HG02973 (cell line): ENCODE measurements around the gene GRIA4.
"Not testable (repeated sequence)": the region's sequence is repeated elsewhere in the genome, so short reads cannot be mapped to it uniquely, and the experiment has no call there.

Experiments
- ATAC-seq: cut with Tn5 transposase; IDR thresholded peaks from one replicate; pipeline ENCODE4 v1.9.1; 2021; ENCODE audit warnings: moderate library complexity; ENCODE audit not compliant: unreplicated experiment

The GRIA4 gene

DNA sequence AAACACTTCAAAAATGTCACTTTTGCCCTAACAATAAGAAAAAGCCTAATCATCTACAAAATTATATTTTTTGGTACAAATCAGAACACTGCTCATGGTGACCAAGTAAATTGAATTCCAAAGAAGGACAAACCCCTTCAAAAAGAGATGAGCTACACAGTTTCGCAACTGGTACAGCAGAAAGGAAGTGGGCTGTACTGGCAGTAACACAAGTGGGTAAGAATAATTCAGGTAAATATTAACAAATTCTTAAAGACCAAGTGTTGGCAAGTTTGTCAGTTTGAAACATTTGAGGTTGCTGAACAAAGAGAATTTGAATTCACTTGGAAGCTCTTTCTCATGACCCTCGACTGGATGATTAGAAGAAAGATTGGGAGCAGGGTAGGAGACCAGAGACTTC, 376.7 kb downstream of the GRIA4 start:
- no peak for ATAC-seq

DNA sequence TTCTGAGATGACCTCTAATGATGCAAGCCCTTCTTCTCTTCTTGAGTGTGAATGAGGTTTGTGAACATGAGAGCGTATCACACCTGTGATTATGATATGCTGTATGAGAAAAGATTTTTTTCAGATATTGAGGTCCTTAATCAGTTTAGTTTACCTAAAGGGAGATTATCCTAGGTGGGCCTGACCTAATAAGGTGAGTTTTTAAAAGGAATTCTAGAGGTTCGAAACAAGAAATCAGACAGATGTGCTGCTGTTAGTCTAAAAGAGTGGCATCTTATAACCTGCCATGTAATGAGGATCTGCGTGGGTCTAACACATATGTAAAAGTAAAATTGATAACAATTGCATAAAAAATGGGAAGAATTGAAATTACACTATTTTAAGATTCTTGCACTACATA, 378.3 kb downstream of the GRIA4 start:
- no peak for ATAC-seq

DNA sequence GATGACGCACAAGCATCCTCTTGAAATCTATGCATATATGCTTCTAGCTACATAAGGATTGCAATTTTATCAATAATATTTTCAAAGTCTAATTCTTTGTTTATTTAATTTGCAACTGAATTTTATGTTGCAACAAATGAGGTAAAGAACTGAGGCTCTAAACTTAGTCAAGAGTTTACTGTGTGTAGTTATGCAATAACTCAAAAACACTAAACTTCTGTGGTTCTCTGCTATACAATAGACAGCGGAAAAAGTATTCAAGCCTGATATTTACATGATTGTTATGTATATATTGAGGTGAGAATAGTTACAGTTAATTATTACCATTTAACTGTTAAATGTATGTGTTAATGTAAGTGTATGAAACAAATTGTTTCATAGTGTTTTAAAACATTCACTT, 379.3 kb downstream of the GRIA4 start:
- no peak for ATAC-seq

DNA sequence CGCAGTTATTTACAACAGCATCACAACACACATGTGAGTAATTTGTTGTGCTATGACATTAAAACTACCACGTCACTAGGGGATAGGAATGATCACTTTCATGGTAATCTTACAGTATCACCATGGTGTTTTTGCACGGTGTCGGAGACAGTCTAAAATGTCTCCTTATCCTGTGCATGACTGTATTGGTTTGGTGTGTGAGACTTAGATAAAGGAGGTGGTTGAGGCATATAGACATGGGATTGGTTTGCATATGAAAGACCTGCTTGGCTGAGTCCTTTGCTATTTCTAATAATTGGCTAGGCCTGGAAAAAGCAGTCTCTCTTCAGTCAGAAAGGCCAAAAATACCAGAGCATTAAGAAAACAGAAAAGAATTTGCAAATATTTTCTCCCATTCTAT, 382.0 kb downstream of the GRIA4 start:
- no peak for ATAC-seq

DNA sequence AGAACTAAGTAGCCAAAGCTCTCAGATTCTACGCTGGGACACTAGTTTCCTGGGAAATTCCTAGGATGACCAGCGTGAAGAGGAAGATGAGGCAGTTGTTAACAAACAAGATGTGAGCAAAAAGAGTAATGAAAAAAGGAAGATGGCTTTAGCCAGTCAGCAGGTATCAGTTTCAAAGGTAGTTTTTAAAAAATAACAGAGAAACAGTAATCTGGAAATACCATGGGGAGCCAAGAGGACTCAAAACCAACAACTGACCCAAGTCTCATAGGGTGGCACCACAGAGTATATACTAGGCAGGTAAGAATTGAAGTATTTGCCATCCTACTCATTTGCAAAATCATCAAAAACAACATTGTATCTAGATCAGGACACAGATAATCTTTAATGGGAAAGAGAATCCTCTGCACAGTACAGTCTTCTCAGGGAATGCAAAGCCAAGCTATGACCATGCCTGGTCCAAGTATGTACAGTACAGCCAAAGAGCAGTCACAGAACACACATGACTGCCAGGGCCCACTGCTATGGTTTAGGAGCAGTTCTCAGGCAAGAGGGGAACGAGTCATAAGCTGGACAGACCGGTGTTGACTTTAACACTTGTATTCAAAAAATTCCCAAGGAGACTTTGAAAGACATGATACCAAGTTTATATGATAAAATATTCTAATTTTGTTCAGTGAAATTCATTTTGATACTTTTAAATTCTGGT, 391.6 kb downstream of the GRIA4 start:
- ATAC-seq, result peak; percentile 33

DNA sequence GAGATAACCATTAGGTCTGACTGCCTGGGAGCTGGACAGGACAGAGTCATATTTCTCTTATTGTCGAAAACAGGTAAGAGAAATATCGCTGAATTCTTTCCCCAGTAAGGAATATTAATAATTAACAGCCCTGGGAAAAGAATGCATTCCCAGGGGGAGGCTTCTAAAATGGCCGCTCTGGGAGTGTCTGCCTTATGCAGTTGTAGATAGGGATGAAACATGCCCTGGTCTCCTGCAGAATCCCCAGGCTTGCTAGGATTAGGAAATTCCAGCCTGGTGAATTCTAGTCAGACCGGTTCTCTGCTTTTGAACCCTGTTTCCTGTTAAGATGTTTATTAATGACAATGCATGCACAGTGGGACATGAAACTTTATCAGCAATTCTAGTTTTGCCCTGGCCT, 393.2 kb downstream of the GRIA4 start:
- not testable (repeated sequence) for ATAC-seq

DNA sequence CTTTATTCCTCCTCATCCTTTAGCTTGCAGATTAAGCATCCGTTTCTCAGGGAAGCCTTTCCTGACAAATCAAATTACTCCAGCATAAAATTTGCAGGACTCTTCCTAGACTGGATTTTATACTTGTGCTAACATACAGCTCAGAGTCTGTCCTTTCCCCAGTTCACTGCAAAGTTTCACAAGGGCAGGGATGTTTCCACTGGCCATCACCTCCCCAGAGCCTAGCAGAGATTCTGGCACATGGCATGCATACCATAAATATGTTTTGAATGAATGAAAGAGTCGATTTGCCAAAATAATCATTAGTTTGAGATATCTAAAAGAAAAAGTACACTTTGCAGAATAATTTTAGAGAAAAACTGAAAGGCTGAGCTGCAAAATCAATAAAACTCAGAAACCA, 401.6 kb downstream of the GRIA4 start:
- no peak for ATAC-seq

DNA sequence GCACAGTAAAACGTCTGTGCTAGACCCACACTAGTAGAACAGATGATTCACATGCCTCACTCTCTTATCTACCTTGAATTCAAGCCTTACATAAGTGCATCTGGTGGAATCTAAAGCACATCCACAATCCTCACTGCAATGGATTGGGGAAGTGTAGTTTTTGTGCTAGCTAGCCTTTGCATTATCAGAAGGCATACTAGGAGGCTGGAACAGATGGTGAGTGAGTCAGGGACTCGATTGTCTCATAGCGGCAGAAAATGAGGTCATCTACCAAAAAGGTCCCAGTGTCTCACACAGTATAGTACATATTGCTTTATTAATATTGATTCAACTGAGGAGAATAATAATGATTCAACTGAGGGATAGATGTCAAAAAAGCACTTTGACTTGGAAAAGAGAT, 402.9 kb downstream of the GRIA4 start:
- no peak for ATAC-seq

DNA sequence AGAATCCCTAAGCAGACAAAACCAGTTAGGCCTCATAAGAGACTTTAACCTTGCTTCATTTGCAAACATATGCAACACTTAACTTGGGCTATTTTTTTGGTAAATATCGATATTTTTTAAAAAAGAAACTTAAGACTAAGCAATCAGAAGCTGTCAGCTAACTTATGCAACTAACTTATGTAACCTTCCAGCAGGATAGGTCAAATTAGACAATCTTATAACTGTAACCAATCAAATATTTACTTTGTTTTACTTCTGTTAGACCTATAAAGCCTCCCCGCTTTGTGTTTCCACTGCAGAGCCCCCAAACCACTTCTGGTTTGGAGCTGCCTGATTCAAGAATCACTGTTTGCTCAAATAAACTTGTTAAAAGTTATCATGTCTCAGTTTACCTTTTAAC, 404.2 kb downstream of the GRIA4 start:
- no peak for ATAC-seq

DNA sequence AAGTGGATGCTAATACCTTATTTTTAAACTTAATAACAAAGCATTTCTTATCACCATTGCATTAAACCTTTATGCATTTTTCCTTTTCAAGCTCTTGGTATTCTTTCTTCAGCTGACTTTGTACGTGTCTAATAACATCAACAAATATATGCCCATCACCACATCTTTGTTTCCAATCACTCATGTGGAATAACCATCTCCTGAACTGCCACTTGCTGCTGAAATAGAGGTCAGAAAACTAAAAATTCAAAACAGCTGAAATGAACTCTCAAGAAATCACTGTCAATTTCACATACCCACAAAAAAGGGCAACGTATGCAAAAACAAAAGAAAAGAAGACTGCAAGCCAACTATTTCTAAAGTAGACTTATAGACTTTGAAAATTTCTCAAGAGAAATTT, 404.7 kb downstream of the GRIA4 start:
- ATAC-seq, result no peak

DNA sequence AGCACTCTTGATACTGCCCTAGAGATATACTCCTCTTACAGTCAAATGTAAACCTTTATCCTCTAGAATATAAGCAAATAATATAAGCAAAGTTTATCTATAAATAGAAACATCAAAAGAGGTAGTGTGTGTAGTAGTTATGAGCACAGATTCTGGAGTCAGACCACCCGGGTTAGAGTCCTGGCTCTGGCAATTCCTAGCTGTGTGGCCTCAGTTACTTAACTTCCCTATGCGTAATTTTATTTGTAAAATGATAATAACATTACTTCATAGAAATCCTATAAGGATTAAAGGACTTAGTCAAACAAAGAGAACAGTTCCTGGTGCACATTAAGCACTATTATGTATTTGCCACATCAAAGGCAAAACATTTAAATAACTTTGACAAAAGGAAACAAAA, 405.2 kb downstream of the GRIA4 start:
- no peak for ATAC-seq

DNA sequence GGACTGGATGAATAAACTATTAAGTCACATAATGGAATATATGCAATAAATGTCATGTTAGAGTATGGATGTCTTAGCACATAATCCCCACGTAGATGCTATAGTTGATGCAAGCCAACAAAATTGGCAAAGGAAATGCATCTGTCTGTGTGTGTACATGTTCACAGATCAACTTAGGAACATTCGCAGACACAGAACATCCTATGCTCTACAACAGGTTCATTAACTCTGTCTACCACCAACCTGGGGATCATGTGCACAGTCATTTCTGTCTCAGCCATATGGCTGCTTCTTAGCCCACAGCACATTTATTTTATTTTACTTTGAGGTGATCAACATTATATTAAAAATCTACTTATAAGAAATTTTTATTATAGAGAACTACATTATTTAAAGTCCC, 407.2 kb downstream of the GRIA4 start:
- ATAC-seq, result no peak

DNA sequence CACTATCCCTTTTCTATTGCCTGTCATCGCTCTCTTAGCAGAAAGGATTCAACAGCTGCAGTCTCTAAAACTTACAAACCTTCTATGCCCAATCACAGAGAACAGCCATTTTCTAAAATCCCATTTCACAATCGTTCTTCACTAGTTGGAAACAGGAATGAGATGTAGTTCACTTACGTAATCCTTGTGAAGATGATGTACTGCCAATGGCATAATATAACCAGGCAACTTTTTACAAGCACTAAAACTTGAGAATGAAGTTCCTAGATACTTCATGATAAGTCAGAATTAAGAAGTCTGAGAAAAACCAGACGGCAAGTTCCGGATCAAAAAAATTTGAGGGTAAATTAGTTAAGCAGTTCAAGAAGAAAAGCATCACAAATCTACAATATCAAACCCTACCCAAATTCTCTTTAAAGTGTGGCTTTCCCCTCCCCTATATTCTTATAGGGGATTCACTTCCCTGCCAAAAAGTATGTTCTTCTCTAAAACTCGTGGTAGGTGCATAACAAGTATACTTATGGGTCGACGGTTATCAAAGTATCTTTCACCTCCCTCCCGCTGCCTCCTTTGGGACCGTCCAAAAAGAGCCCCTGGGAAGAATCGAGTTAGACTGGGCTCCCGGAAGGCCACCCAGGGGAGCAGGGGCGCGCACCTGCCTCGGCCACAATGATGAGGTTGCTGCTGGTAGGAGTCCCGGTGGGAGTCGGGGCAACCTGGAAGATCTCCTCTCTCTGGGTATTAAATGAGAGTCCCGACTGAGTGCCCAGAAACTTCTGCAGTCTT, 411.5 kb downstream of the GRIA4 start:
- ATAC-seq, result peak; percentile 3

DNA sequence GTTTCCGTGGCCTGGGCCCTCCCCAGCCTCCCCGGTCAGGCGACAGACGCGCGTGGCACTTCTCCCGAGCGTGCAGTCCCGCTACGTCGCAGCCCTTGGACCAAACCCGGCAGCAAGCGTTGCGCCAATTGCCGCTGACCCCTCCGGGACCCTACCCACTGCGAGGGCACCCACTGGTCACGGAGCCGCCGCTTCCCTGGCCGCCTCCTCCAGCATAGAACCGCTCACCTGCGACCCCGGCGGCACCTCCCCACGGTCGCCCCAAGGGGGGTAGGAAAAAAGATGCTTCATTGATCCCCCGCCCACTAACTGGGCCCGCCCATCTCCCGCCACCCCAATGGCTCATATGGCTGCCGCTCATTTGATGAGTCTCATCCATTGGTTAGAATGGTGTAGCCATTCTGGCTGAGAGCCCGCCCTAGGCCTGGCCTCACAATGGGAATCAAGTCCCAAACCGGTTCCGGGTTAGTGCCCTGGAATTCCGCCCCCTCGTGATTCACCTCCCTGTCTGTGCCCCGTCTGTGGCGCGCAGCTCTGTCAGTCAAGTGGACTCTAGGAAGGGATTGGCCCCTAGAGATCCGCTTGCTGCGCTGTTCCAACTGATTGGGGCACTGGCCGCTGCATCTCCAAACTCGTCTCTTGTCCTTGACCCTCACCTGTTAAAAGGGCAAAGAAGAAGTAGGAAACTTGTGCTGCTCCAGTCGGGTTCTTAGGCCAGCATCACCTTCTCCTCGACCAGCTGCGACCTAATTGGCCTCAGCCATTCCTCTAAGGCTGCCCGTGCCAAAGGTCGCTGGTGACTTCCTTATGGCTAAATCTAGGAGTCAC, 412.3 kb downstream of the GRIA4 start, which contains the start of gene MSANTD4:
Gene MSANTD4, minus strand, starts transcription at position 274 of the 828 bp plus-strand sequence. CDS start 11,323 bp downstream, outside the sequence.
- peak; percentile 98 for ATAC-seq

DNA sequence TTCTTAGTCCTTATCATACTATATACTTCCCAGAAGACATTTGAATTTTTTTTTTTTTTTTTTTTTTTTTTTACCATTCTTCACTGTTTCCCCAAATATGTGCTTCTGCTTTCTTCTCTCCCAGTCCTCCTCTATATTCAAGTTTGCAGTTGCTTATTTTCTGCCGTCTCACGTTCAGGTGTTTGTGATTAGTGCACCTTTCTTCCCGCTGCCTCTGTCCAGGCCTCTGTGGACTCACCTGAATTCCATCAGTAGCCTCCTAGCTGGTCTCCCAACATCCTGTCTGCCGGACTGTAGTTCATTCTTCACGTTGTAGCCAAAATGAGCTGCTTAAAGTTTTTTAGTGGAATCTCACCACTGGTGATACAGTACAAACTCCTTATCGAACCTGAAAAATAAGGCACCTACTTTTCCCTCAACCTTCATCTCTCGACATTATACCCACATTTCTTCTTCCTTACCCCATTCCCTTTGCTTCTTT, 413.0 kb downstream of the GRIA4 start:
- ATAC-seq, result no peak

DNA sequence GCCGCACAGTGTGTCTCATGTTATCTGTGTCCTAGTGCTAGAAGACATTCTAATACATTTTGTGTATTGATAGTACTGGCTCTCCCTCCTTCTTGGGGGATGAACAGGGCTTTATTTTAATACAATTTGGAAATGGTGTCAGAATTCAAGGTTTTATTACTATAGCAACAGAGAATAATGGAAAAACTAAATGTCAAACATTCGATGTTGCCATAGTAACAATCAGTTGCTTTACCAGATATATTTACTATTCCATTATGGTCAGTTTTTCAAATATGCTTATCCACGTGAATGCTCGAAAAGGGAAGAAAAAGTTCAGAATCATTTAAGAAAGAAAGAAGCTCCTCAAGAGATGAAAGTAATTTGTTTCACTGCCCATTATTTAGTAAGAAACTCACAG, 420.7 kb downstream of the GRIA4 start:
- no peak for ATAC-seq

DNA sequence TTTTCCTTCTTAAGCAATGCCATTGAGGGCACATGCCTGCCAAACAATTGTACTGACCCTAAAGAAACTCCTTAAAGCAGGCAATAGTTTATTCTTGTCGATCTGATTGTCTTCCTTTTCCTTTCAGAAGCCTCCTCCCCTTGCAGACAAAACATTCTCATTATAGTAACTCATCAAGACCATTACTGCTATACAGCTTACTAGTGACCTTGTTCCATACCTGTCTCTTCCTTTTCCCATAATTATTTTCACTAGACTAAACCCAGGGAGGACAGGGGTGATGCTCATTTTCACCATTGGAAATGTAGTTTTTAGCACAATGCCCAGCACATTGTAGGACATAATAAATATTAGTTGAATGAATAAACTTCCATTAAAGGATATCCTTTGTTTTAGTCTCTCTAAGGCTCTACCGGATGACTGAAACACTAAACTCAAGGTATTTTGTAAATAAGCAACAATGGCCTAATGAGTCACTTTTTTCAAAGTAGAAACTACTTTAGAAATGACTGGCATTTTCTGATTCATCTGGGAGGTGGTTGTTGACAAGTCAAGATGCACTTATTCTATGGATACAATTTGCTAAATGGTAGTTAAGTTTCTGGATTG, 421.4 kb downstream of the GRIA4 start:
- ATAC-seq, result peak; percentile 75
